ENCODE results near the gene MED12L.

MED12L gene

GRCh38 chr3:151431940-151432339, 346.5 kb downstream of the MED12L start:
- TF ChIP-seq POLR2AphosphoS5 (IDR thresholded peaks at IDR 0.05; ENCODE audit: low read depth, low read length) (no peak), TAF1 (IDR thresholded peaks at IDR 0.05; ENCODE audit: borderline replicate concordance, insufficient read depth, low read length) (no peak), FOXP2 (optimal IDR thresholded peaks at IDR 0.05; ENCODE audit: borderline replicate concordance, extremely low read depth, extremely low read length, insufficient read depth) (no peak), SIN3A (IDR thresholded peaks at IDR 0.05; ENCODE audit: borderline replicate concordance, insufficient read depth, low read length) (no peak)
- TF ChIP-seq, protein P1, sequence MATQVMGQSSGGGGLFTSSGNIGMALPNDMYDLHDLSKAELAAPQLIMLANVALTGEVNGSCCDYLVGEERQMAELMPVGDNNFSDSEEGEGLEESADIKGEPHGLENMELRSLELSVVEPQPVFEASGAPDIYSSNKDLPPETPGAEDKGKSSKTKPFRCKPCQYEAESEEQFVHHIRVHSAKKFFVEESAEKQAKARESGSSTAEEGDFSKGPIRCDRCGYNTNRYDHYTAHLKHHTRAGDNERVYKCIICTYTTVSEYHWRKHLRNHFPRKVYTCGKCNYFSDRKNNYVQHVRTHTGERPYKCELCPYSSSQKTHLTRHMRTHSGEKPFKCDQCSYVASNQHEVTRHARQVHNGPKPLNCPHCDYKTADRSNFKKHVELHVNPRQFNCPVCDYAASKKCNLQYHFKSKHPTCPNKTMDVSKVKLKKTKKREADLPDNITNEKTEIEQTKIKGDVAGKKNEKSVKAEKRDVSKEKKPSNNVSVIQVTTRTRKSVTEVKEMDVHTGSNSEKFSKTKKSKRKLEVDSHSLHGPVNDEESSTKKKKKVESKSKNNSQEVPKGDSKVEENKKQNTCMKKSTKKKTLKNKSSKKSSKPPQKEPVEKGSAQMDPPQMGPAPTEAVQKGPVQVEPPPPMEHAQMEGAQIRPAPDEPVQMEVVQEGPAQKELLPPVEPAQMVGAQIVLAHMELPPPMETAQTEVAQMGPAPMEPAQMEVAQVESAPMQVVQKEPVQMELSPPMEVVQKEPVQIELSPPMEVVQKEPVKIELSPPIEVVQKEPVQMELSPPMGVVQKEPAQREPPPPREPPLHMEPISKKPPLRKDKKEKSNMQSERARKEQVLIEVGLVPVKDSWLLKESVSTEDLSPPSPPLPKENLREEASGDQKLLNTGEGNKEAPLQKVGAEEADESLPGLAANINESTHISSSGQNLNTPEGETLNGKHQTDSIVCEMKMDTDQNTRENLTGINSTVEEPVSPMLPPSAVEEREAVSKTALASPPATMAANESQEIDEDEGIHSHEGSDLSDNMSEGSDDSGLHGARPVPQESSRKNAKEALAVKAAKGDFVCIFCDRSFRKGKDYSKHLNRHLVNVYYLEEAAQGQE (IDR thresholded peaks at IDR 0.05; ENCODE audit: insufficient read depth in 1 of 2, low read depth in 2 of 2, low read length in 2 of 2), result no peak

DNA sequence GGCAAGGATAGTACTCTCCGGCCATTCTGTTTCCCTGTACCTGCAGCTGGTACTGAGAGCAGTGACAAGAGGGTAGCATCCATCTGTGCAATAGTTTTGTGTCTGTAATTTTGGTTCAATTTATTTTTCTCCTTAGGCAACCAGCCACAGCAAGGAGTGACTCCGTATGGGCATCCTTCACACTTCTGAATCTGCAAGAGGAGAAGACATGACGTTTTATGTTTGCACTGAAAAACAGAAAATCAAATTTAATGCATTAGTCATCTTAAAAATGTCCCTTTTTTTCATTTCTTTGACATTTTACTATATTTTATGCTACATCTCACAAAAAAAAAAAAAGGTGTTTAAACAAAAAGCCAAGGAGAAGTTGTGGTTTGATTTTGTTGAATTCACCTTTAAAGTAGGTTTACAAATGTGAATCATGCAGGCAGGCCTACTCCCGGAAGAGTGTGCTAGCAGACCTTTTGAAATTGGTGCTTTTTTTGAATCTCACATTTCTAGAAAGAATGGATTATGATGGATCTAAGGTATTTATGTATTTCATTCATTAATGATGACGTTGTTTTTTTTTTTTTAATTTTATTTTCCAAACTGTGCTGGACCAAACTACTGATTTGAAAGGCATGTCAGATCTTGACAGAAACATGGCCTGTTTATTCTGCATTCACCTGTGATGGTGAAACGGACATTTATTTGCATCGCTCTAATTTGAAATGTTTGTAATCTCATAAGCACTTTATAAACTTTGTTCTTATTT, 347.3 kb downstream of the MED12L start:
- TF ChIP-seq SIN3A (IDR thresholded peaks at IDR 0.05; ENCODE audit: borderline replicate concordance, insufficient read depth, low read length), result no peak
- TF ChIP-seq FOXP2 (optimal IDR thresholded peaks at IDR 0.05; ENCODE audit: borderline replicate concordance, extremely low read depth, extremely low read length, insufficient read depth), result no peak
- no peak for TF ChIP-seq POLR2AphosphoS5 (IDR thresholded peaks at IDR 0.05; ENCODE audit: low read depth, low read length)
- TF ChIP-seq, protein P1 (IDR thresholded peaks at IDR 0.05; ENCODE audit: insufficient read depth in 1 of 2, low read depth in 2 of 2, low read length in 2 of 2), result no peak
- no peak for TF ChIP-seq TAF1 (IDR thresholded peaks at IDR 0.05; ENCODE audit: borderline replicate concordance, insufficient read depth, low read length)

DNA sequence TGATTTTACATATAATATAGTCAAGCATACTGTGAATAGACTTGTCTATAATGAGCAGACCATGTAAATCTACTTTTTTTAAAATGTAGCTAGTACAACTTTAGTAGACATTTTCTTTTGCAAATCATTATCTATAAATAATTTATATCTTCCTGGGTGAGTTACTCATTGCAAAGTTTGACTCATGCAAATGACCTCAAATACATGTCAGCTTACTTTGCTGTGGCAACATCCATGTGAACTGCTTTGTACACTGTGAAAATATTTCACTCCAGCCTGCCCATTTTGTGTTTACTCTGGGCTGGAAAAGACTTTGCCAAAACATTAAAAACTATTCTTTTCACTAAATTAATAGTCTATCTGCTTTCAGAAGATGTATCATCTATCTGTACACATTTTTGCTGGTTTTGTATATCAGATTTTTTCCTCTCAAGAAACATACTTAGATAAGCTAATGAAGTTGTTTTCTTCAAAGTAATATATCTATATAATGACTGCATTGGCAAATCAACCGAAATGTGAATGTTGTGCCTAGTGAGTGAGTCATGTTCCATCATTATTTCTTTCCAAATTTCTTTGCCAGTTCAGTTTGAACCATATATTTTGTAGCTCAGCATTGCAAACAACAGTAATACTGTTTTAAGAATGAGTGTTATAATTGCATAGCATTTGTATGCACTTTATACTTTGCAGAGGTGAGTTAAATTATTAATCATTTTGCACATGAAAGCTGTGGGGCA, 348.9 kb downstream of the MED12L start:
- no peak for TF ChIP-seq FOXP2 (optimal IDR thresholded peaks at IDR 0.05; ENCODE audit: borderline replicate concordance, extremely low read depth, extremely low read length, insufficient read depth)

DNA sequence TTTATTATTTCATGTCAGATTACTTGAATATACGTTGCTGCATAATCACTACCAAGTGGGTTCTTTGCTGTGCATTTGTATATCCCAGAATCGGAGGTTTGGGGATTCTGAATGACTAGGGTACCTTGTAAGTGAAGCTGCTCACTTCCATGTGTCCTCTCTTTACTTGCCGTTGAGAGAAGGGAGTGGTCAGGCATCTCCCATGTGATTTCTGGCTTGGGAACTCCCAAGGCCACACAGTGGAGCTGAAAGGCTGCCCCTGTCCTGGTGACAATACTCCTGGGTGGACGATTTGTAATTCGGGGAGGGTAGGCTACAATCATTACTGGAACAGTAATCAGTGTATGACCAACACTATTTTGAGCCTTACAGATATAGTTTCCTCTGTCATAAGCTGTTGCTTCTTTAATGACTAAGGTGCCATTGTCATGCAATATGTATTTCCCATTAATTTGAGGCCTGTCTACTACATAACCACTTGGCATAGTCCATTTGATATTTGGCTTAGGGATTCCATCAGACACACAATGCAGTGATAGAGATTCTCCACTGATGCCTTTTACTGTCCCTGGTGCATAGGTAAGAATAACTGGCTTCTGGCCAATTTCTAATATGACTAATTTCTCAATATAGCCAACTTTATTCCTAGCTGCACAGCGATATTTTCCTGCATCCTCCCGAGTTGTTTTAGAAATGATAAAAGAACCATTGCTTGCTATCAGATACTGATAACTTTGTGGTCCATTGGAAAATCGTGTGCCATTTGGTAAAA, 351.4 kb downstream of the MED12L start:
- TF ChIP-seq, protein P1 (IDR thresholded peaks at IDR 0.05; ENCODE audit: insufficient read depth in 1 of 2, low read depth in 2 of 2, low read length in 2 of 2), result no peak
- no peak for TF ChIP-seq FOXP2 (optimal IDR thresholded peaks at IDR 0.05; ENCODE audit: borderline replicate concordance, extremely low read depth, extremely low read length, insufficient read depth)

- TF ChIP-seq SIN3A (IDR thresholded peaks at IDR 0.05; ENCODE audit: borderline replicate concordance, insufficient read depth, low read length) (no peak), TAF1 (IDR thresholded peaks at IDR 0.05; ENCODE audit: borderline replicate concordance, insufficient read depth, low read length) (no peak), POLR2AphosphoS5 (IDR thresholded peaks at IDR 0.05; ENCODE audit: low read depth, low read length) (no peak), FOXP2 (optimal IDR thresholded peaks at IDR 0.05; ENCODE audit: borderline replicate concordance, extremely low read depth, extremely low read length, insufficient read depth) (no peak)
- TF ChIP-seq, protein P1 (IDR thresholded peaks at IDR 0.05; ENCODE audit: insufficient read depth in 1 of 2, low read depth in 2 of 2, low read length in 2 of 2), result no peak
These were observed 352.4 kb downstream of the MED12L start for GRCh38 chr3:151437906-151438305.
